Fibroblast of gingiva (primary cell): ENCODE data around the gene AKAP3.

ENCODE experiments used
- DNase-seq: peaks from one replicate; pipeline ENCODE4 v3.0.0-alpha.2; 2011; ENCODE audit warnings: low read depth

Gene AKAP3

DNA sequence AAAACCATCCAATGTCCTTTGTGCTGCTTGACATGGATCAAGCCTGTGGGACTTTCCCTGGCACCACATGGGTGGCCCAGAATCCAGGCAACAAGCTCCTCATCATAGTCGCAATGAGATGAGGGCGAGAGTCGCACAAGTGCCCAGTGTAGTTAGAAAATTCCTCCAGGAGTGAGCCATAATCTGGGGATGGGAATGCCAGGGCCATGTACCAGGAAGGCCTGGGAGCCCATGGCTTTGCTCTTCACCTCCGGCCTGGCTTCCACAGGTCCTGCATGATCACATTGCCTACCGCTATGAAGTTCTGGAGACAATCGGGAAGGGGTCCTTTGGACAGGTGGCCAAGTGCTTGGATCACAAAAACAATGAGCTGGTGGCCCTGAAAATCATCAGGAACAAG lies 53.0 kb downstream of the AKAP3 start:
- DNase-seq, result no peak

DNA sequence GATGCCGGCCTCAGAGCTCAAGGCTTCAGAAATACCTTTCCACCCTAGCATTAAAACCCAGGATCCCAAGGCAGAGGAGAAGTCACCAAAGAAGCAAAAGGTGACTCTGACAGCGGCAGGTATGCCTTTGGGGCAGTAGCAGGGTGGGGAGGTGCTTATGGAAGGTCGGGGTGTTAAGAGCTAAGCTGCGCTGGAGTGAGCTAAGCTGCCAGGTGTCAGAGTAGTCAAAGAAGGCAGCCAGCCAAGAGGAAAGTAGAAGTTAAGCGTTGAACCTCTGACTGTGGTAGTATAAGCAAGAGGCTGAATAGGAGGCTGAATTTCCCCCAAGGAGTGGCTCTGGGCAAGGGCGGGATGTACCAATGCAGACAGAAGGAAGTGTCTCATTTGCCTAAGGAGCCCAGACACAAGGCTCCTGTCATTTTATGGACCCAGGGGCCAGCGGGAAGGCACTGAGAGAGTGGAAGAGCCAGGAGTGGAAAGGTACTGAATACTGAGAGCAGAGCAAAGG lies 57.6 kb downstream of the AKAP3 start:
- no peak for DNase-seq

DNA sequence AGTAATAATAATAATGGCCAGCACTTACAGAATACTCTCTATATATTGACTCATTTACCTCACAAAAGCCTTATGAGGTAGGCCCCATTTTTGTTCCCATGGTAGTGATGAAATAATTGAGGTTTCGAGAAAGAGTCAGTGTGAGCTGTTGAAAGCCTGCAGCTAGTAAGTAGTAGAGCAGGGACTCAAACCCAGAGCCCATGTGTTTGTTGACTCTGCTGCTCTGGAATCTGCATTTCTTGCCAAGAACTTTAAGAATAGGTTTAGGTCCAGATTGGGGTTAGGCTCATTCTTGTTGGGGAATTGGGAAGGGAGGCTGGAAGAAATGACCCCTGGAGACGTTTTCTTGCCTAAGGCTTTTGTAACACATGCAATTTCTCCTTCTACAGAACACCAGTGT lies 58.9 kb downstream of the AKAP3 start:
- DNase-seq, result peak; percentile 38

DNA sequence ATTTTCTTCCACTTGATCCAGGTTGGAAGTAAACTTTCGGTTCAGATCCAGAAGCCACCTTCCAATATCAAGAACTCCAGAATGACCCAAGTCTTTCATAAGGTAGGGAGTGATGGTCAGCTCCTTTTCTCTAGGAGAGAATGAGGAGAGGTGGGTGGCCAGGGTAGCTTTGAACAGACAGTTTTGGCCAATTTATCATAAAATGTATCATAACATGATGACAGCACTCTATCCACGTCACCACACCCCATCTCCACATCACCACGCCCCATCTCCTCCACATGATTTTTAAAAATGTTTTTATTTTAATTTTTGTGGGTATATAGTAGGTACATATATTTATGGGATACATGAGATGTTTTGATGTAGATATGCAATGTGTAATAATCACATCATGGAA lies 59.9 kb downstream of the AKAP3 start:
- DNase-seq, result no peak

DNA sequence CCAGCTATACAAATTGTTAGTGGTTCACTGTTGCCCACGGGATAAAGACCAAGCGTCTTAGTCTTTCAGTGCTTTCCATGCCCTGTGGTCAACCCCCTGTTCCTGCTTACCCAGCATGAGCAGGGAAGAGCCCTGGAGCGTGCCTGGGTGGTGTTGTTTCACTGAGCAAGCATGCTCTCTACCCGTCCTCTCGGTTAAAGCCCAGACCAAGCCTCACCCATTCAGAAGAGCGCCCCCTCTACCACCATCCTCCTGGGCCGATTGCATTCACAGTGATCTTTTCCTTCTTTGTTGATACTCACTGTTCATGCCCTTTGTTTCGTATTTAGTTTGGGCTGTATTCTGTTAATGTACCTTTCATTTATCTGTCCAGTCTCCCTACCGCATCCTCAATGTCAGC lies 61.7 kb downstream of the AKAP3 start:
- DNase-seq, result no peak

DNA sequence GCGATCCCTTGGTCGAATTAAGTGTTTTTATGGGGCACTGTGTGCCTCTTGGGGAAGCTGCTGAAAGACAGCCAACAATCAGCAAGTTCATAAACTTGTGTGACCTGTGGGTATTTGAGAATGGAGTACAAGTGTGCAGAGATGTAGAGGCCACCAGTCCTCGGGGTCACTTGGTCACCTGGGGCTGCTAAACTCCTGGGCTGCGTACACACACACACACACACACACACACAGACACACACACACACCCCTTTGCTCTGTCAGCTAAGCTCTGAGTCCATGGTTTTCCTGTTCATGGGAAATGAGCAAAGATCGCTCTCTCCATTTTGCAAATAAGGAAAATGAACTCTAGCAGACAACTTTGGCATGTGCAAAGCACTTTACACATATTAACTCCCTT lies 62.4 kb downstream of the AKAP3 start:
- DNase-seq, result no peak

DNA sequence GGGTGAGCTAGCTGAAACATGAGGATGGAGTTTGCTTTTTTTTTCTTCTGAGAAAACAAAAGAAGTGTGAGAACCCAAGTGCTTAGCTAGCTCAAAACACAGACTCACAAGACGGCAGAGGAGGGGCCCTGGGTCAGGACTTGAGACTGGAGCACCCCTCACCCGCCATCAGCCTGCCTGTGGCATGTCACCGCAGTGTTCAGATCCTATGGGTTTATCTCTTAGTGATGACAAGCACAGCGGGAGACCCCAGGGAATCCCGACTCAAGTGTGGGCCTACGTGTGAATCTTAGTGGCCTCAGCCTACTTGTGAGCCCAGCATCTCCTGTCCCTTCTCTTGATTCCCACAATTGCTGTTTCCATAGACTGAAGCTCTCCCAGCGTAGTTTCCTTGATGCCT lies 64.0 kb downstream of the AKAP3 start:
- no peak for DNase-seq

DNA sequence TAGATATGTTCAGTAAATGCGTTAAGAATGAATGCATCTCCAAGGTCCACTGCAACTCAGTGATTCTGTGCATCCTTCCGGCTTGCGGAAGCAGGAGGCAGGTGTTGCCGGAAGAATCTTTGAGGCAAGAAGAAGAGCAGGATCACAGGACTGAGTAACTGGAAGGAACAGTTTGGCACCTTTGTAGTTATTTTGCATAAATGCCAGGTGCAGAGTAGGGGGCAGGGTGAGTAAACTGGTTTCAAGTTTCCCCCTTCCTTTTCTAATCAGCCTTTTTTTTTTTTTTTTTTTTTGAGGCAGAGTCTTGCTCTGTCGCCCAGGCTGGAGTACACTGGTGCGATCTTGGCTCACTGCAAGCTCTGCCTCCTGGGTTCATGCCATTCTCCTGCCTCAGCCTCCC lies 64.6 kb downstream of the AKAP3 start:
- no peak for DNase-seq

DNA sequence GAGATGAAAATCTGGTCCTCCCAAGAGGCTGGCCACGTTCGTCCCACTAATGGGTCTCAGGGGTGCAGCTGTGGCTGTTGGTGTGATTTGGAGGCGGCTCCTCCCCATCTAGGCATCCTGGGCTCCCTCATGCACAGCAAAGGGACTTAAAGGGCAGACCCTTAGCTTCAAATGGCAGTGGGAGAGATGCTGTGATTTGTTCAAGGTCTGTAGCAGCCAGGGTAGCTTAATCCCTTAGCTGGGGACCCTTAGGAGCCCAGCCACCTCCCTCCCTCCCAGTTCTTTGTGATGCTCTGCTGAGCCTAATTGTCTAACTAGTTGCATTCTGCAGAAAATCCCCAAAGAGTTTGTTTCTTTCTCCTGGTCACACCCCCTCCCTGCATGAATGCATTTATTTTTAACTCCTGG lies 68.6 kb downstream of the AKAP3 start:
- DNase-seq, result no peak

DNA sequence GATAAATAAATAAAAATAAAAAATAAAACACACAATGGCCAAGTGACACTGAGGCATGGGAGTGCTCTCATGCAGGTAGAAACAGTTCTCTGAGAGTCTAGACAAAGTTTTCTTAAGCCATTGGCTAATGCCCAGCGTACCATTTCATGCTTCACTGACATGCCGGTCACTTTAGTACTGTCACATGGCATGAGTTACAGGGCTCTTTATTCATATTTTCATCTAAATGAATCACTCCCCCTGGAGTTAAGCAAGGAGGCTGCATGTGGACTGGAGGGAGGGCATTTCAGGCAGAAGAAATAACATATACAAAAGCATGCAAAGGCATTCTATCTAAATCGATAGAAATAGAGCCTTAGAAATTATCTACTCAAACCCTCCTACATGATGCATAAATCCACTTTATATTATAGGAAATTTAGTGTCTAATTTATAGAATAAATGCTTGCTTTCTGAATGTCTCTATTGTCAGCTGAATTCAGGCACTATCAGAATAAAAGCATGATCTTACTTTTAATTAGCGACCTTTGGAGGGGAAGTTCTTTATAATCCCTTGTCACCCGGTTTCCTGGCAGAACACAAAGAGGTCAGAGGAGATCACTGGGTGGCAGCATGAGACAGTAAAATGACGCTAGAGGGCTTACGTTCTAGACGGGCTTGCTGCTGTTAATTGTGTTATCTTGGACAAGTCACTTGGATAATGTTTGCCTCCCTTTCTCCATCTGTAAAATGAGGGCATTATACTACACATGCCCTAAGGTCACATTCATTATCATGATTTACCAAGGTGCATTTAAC lies 69.3 kb downstream of the AKAP3 start:
- peak; percentile 16 for DNase-seq

DNA sequence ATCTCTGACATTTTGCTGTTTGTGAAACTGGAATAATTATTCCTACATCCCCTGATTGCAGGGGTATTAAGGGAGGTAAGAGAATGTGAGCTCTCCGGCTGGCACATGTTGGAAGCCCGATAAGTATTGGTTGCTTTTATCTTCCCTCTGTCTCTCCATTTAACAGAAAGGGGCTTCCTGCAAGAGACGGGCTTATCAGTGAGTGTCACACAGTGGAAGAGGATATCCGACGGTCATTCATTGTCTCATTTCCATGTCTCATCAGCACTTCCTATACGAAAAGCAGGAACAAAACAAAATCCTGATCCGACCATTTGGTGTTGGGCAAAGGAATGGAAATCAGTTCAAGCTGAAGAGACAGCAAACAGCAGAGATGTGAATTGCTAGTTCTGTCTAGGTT lies 76.2 kb downstream of the AKAP3 start:
- no peak for DNase-seq

DNA sequence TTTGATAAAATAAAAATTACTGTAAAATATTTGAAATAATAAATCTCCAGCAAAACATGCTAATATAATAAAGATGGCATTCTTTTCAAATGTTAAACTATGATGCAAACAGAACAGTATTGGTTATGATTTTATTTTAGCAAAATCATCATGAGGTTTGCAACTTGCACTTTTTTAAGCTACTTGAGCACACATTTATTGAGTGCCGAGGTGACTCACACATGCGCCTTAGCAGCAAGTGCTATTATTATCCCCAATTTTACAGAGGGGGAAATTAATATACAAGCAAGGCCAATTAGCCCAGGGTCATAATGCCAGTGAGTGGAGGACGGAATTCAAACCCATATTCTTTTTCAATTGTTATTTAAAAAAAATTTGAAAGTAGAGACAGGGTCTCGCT lies 79.6 kb downstream of the AKAP3 start:
- no peak for DNase-seq

DNA sequence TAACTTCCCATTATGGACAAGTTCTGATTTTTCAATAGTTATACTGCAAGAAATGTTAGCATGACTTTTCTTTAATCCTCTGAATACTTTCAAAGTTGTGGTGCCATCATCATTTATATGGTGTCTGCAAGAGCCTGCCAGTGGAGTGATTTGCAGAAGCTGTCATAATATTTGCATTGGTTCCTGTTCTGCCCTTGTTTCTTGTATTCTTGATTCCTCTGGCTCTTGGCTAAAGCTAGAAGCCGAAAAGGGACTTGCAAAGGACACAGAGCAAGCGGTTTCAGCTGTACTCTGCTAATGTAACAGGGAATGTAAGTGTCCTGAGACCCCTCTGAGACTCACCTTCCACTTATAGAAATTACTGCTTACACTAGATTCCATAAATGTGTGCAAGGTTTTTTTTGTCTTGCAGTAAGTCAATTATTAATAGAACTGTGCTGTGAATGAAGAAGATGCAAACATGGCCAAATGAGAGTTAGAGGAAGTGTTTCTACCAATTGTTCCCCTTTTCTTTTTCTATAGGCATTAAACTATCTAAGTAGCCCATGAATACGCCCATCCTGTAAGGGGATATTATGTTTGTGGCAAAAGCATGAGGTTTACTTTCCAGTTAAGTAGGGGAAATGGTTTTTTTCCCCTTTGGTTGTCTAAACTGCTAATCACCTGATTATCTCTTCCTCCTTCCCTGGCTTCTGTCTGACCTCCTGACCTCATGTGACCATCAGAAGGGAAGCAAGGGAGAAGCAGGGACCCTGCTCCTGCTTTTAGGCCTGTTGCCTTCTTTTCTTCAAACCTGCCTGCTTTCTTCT lies 81.6 kb downstream of the AKAP3 start:
- DNase-seq, result no peak

DNA sequence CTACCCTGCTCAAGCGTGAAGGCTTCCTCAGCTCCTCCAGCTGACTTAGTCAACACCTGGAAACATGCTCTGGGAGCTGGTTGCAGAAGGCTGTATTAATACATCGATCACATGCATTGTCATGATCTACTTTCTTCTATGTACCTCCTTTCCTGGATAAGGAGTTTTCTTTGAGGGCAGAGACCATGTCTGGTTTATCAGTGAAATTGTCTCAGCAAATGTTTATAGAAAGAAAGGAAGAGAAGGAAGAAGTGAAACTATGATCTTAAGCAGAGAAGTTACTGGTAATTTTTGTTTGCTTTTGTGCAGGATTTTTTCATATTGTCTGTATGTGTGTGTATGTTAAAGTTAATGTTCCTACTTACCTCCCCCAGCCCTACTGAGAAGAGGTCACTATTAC lies 82.4 kb downstream of the AKAP3 start:
- no peak for DNase-seq
